H1 (cell line): ENCODE results near the gene NRN1L. TPM values are rescaled to one million over a fixed set of nuclear protein-coding genes. Genes with fewer than 3 reads are reported as not detected.
A peak's percentile ranks its signal among the peaks of the same experiment; 100 is the strongest.

Experiments used
- CTCF ChIA-PET: fragments of 300-600 bp; sonication (Branson Sonifier 250); formaldehyde crosslinking; loops from one replicate; lab custom pipeline; 2021; ENCODE audit not compliant: partially characterized antibody; lab: Charles Lee
- POLR2A ChIA-PET: fragments of 300-600 bp; sonication (Branson Sonifier 250); formaldehyde crosslinking; loops from one replicate; lab custom pipeline; 2021; ENCODE audit warnings: inconsistent platforms; ENCODE audit not compliant: partially characterized antibody; lab: Charles Lee
- DNase-seq, 2 experiments: peaks; one replicate each; pipeline versions ENCODE4 v3.0.0 to v3.0.0-alpha.2; 2010 to 2022; ENCODE audit warnings: low spot score in 2 of 2, low read depth in 1 of 2, mixed read lengths in 1 of 2
- FAIRE-seq: peaks from 2 replicates; lab custom pipeline; 2011; peaks lifted over from hg19 to GRCh38; lab: Jason Lieb, UNC
- H2AFZ ChIP-seq: 2 replicates; pipeline ENCODE4 v1.8.1; 2012; ENCODE audit warnings: low read length, inconsistent platforms
- H2AK5ac ChIP-seq: 2 replicates; pipeline ENCODE4 v1.6.1; 2013; ENCODE audit warnings: low read depth, low read length
- H2BK120ac ChIP-seq: replicated peaks from 2 replicates; pipeline ENCODE3; 2013; ENCODE audit warnings: low read depth, low read length, inconsistent platforms
- H2BK12ac ChIP-seq: 2 replicates; pipeline ENCODE4 v1.6.1; 2013; ENCODE audit warnings: low read depth, low read length
- H2BK15ac ChIP-seq: 2 replicates; pipeline ENCODE4 v1.6.1; 2013; ENCODE audit warnings: low read length
- H2BK20ac ChIP-seq: 2 replicates; pipeline ENCODE4 v1.6.1; 2013; ENCODE audit warnings: low read length
- H2BK5ac ChIP-seq: 2 replicates; pipeline ENCODE4 v1.6.1; 2013; ENCODE audit warnings: low read depth, low read length
- H3K14ac ChIP-seq: 2 replicates; pipeline ENCODE4 v1.6.1; 2013; ENCODE audit warnings: inconsistent platforms; ENCODE audit not compliant: insufficient read length
- H3K18ac ChIP-seq: 2 replicates; pipeline ENCODE4 v1.6.1; 2013; ENCODE audit warnings: low read length; ENCODE audit errors: extremely low read depth
- H3K23ac ChIP-seq: 2 replicates; pipeline ENCODE4 v1.6.1; 2013; ENCODE audit warnings: inconsistent platforms; ENCODE audit not compliant: insufficient read length
- H3K23me2 ChIP-seq: 2 replicates; pipeline ENCODE4 v1.6.1; 2013; ENCODE audit warnings: low read depth, low read length
- H3K27ac ChIP-seq: 2 replicates; pipeline ENCODE4 v1.6.1; 2011; ENCODE audit warnings: low read depth, low read length, inconsistent platforms
- H3K27me3 ChIP-seq, 4 experiments: replicated peaks in 1 of 4; 1 replicate in 1 of 4; 2 replicates in 3 of 4; pipeline versions ENCODE4 v1.6.1 to v1.8.1; 2011 to 2013; ENCODE audit warnings: low read length in 3 of 4, mild to moderate bottlenecking in 3 of 4, inconsistent platforms in 2 of 4, mixed read lengths in 2 of 4, moderate library complexity in 1 of 4; ENCODE audit not compliant: control insufficient read depth in 3 of 4, insufficient read depth in 3 of 4; ENCODE audit errors: extremely low read depth in 1 of 4
- H3K36me3 ChIP-seq, 4 experiments: 2 replicates each; pipeline versions ENCODE4 v1.6.1 to v1.8.1; 2011 to 2013; ENCODE audit warnings: mild to moderate bottlenecking in 4 of 4, low read length in 3 of 4, moderate library complexity in 2 of 4, control low read depth in 1 of 4, inconsistent platforms in 1 of 4; ENCODE audit not compliant: insufficient read depth in 4 of 4, control insufficient read depth in 2 of 4
- H3K4ac ChIP-seq: replicated peaks from 2 replicates; pipeline ENCODE3; 2013; ENCODE audit warnings: low read length, low read depth, mixed read lengths, inconsistent platforms; ENCODE audit not compliant: insufficient read length
- H3K4me1 ChIP-seq, 4 experiments: replicated peaks in 1 of 4; 1 replicate in 1 of 4; 2 replicates in 3 of 4; pipeline versions ENCODE4 v1.6.1 to v1.8.1; 2011 to 2013; ENCODE audit warnings: low read length in 3 of 4, inconsistent platforms in 2 of 4, mixed read lengths in 1 of 4; ENCODE audit not compliant: insufficient read depth in 4 of 4, control insufficient read depth in 3 of 4
- H3K4me2 ChIP-seq, 2 experiments: 2 replicates each; pipeline versions ENCODE4 v1.6.1 to v1.8.1; 2011 to 2013; ENCODE audit warnings: low read depth in 2 of 2, low read length in 2 of 2, control low read depth in 1 of 2, inconsistent platforms in 1 of 2, mild to moderate bottlenecking in 1 of 2; ENCODE audit not compliant: insufficient read depth in 1 of 2
- H3K4me3 ChIP-seq, 4 experiments: fragments of 200-600, 300-600 bp in 1 of 4; sonication (generic), shearing (Covaris generic), sonication (Bioruptor Twin) in 1 of 4; 2 replicates each; pipeline versions ENCODE4 v1.5.1 to v1.8.1; 2011 to 2016; ENCODE audit warnings: low read length in 4 of 4, low read depth in 3 of 4, control low read depth in 2 of 4, inconsistent platforms in 2 of 4, mild to moderate bottlenecking in 2 of 4, mixed read lengths in 1 of 4, moderate library complexity in 1 of 4; ENCODE audit not compliant: insufficient read depth in 2 of 4; ENCODE audit errors: extremely low read depth in 1 of 4
- H3K56ac ChIP-seq: replicated peaks from 2 replicates; pipeline ENCODE3; 2013; ENCODE audit warnings: low read depth, mild to moderate bottlenecking, mixed read lengths, low read length, inconsistent platforms; ENCODE audit not compliant: insufficient read length
- H3K79me1 ChIP-seq: 2 replicates; pipeline ENCODE4 v1.6.1; 2013; ENCODE audit warnings: low read depth, low read length, control low read depth
- H3K79me2 ChIP-seq, 2 experiments: 2 replicates each; pipeline versions ENCODE4 v1.6.1 to v1.8.1; 2012 to 2013; ENCODE audit warnings: low read length in 2 of 2, mild to moderate bottlenecking in 2 of 2, inconsistent platforms in 1 of 2; ENCODE audit not compliant: insufficient read depth in 2 of 2, control insufficient read depth in 1 of 2
- H3K9ac ChIP-seq, 4 experiments: replicated peaks in 1 of 4; 1 replicate in 1 of 4; 2 replicates in 3 of 4; pipeline versions ENCODE4 v1.6.1 to v1.8.1; 2011 to 2013; ENCODE audit warnings: low read depth in 3 of 4, low read length in 3 of 4, control low read depth in 2 of 4, mild to moderate bottlenecking in 2 of 4, moderate library complexity in 2 of 4, inconsistent platforms in 1 of 4; ENCODE audit errors: extremely low read depth in 1 of 4
- H3K9me3 ChIP-seq, 2 experiments: 2 replicates each; pipeline versions ENCODE4 v1.6.1 to v1.8.1; 2012 to 2013; ENCODE audit warnings: mild to moderate bottlenecking in 2 of 2, moderate library complexity in 2 of 2, control low read depth in 1 of 2, inconsistent platforms in 1 of 2, low read depth in 1 of 2, low read length in 1 of 2, mixed read lengths in 1 of 2; ENCODE audit not compliant: insufficient read depth in 2 of 2
- H4K20me1 ChIP-seq, 2 experiments: replicated peaks in 1 of 2; 2 replicates each; pipeline versions ENCODE3 to v1.8.1; 2011 to 2013; ENCODE audit warnings: inconsistent platforms in 2 of 2, low read length in 2 of 2, mild to moderate bottlenecking in 1 of 2; ENCODE audit not compliant: insufficient read depth in 2 of 2, control insufficient read depth in 1 of 2
- H4K5ac ChIP-seq: 2 replicates; pipeline ENCODE4 v1.6.1; 2013; ENCODE audit warnings: low read length, low read depth, mixed read lengths, inconsistent platforms; ENCODE audit not compliant: insufficient read length
- H4K8ac ChIP-seq: 2 replicates; pipeline ENCODE4 v1.8.0; 2013; ENCODE audit warnings: mild to moderate bottlenecking, moderate library complexity, low read length, inconsistent platforms; ENCODE audit not compliant: insufficient read depth; ENCODE audit errors: extremely low read depth
- H4K91ac ChIP-seq: replicated peaks from 2 replicates; pipeline ENCODE3; 2013; ENCODE audit warnings: low read length, mixed read lengths, inconsistent platforms; ENCODE audit not compliant: insufficient read length
- CREB1 ChIP-seq: IDR thresholded peaks from 2 replicates; pipeline ENCODE4 v1.6.1; 2012; ENCODE audit warnings: inconsistent platforms
- CTBP2 ChIP-seq: IDR thresholded peaks from 2 replicates; pipeline ENCODE4 v1.7.0; 2011; ENCODE audit warnings: borderline replicate concordance, mild to moderate bottlenecking, moderate library complexity, mixed read lengths, low read length; ENCODE audit not compliant: insufficient read depth, insufficient read length
- JUND ChIP-seq: IDR thresholded peaks from 2 replicates; pipeline ENCODE4 v1.6.1; 2011; ENCODE audit warnings: mild to moderate bottlenecking, improper control_type of control experiment, low read length
- NANOG ChIP-seq: IDR thresholded peaks from 2 replicates; pipeline ENCODE4 v1.6.1; 2011; ENCODE audit warnings: low read length, low read depth, mild to moderate bottlenecking, inconsistent platforms; ENCODE audit not compliant: insufficient read depth, poor library complexity, severe bottlenecking
- RBBP5 ChIP-seq: IDR thresholded peaks from 2 replicates; pipeline ENCODE4 v1.7.1; 2012; ENCODE audit warnings: low read depth, mild to moderate bottlenecking, inconsistent platforms, low read length, moderate library complexity, borderline replicate concordance
- RXRA ChIP-seq: IDR thresholded peaks from 2 replicates; pipeline ENCODE4 v1.6.1; 2011; ENCODE audit warnings: low read depth, mild to moderate bottlenecking, low read length, moderate library complexity; ENCODE audit not compliant: insufficient read depth
- TAF1 ChIP-seq: IDR thresholded peaks from 2 replicates; pipeline ENCODE4 v1.6.1; 2011; ENCODE audit warnings: mild to moderate bottlenecking, low read depth, low read length
- TCF12 ChIP-seq: IDR thresholded peaks from 2 replicates; pipeline ENCODE4 v1.6.1; 2011; ENCODE audit warnings: low read depth, mild to moderate bottlenecking, low read length
- WGBS, 2 experiments: shearing (Covaris generic) in 1 of 2; methylation state at CpG; one replicate each; pipeline versions ENCODE4 v1.1.6 to v1.1.7; 2013 to 2015; ENCODE audit warnings: low lambda C conversion rate in 2 of 2, mixed read lengths in 2 of 2, inconsistent platforms in 1 of 2, low coverage in 1 of 2, missing lambda C conversion rate in 1 of 2; ENCODE audit not compliant: insufficient replicate concordance in 2 of 2, insufficient coverage in 1 of 2, insufficient read length in 1 of 2; ENCODE audit errors: extremely low coverage in 1 of 2, missing lambda C conversion rate in 1 of 2; 5-methylcytosine and 5-hydroxymethylcytosine counted together
- polyA plus RNA-seq, 7 experiments: library from polyadenylated mRNA; depleted of rRNA in 3 of 7; stranded (reverse) in 5 of 7; unstranded in 2 of 7; fragments of >200 nt in 5 of 7; fragments of 200-250 nt in 2 of 7; gene quantifications; 1 replicate in 5 of 7; 2 replicates in 1 of 7; 4 replicates in 1 of 7; pipeline versions ENCODE4 v1.2.1 to v1.2.3, GENCODE V29; 2011 to 2013; ENCODE audit warnings: missing spikeins in 2 of 7, mixed read lengths in 2 of 7
- total RNA-seq: library from RNA; stranded (reverse); fragmentation: NEBNext Ultra II Directional; extraction: Animal tissue kit (Norgen Biotek cat#: 25700); gene quantifications from 2 replicates; pipeline ENCODE4 v1.2.1, GENCODE V29; 2021
- TF ChIP-seq, protein P1 (sequence below), 3 experiments: IDR thresholded peaks; 1 replicate in 2 of 3; 2 replicates in 1 of 3; pipeline versions ENCODE4 v1.5.1 to v1.6.1; 2011; ENCODE audit warnings: low read length in 3 of 3, mild to moderate bottlenecking in 3 of 3, inconsistent platforms in 2 of 3, low read depth in 1 of 3, moderate library complexity in 1 of 3; ENCODE audit not compliant: insufficient read depth in 1 of 3; ENCODE audit errors: control extremely low read depth in 1 of 3

Gene NRN1L
- total and polyA plus RNA-seq, 2 of the 8 experiments (the other 6 are each of a cell fraction or from before 2014, with no cell fraction given): 4.1 to 35.2 TPM

GRCh38 chr16:67858500-67858899 lies 26.2 kb upstream of the NRN1L start:
- H3K23me2 ChIP-seq: no peaks in the 10 kb centered on the region
- H4K20me1 ChIP-seq: peaks cover 36 to 61% of the 10 kb centered on the region in 2 experiments

More at GRCh38 chr16:67858500-67858899, 26.2 kb upstream of the NRN1L start:
- Histone ChIP-seq H3K4me1 (peaks cover 8 to 19% (median 13%) of the 10 kb centered on the region in 4 experiments), H3K23ac (no peak overlapping the region), H3K14ac (no peak overlapping the region), H3K4ac (no peak overlapping the region), H4K91ac (no peak overlapping the region), H2BK120ac (no peak overlapping the region), H3K36me3 (peaks cover 0 to 18% (median 4%) of the 10 kb centered on the region in 4 experiments; a peak in 3 of 8 replicates), H3K9me3 (no peaks in the 10 kb centered on the region), H2AFZ (no peak overlapping the region), H4K5ac (no peak overlapping the region), H2BK15ac (no peak overlapping the region), H4K8ac (peak overlapping the region; percentile 9; the same call in 1 of the 2 replicates)
- FAIRE-seq: no peak
- CTCF ChIA-PET: interaction anchor here (1.6 kb wide), 1 partner anchor 42 kb away, joined by 4 read pairs; no protein-coding TSS in a partner anchor
- WGBS, 2 experiments: 87% methylated on average over 4 of the region's 4 CpGs; no CpG with 5 or more reads in 1 of the 2 experiments
- TF ChIP-seq NANOG: no peak
- TF ChIP-seq TAF1: no peak
- TF ChIP-seq CREB1: no peak
- no peak for TF ChIP-seq RXRA
- TF ChIP-seq JUND: no peak
- no peak for TF ChIP-seq TCF12
- TF ChIP-seq, protein P1, sequence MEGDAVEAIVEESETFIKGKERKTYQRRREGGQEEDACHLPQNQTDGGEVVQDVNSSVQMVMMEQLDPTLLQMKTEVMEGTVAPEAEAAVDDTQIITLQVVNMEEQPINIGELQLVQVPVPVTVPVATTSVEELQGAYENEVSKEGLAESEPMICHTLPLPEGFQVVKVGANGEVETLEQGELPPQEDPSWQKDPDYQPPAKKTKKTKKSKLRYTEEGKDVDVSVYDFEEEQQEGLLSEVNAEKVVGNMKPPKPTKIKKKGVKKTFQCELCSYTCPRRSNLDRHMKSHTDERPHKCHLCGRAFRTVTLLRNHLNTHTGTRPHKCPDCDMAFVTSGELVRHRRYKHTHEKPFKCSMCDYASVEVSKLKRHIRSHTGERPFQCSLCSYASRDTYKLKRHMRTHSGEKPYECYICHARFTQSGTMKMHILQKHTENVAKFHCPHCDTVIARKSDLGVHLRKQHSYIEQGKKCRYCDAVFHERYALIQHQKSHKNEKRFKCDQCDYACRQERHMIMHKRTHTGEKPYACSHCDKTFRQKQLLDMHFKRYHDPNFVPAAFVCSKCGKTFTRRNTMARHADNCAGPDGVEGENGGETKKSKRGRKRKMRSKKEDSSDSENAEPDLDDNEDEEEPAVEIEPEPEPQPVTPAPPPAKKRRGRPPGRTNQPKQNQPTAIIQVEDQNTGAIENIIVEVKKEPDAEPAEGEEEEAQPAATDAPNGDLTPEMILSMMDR (IDR thresholded peaks at IDR 0.05; ENCODE audit: control extremely low read depth in 1 of 3, insufficient read depth in 1 of 3, low read depth in 1 of 3, low read length in 3 of 3): no peak
- no peak for TF ChIP-seq CTBP2
- TF ChIP-seq RBBP5: no peak
- TF ChIP-seq, all 59 proteins: peak for 0
- no peaks in the 10 kb centered on the region for H3K27me3 ChIP-seq
- H2AK5ac ChIP-seq: no peak overlapping the region; the same call in 1 of the 2 replicates
- no peak overlapping the region for H2BK20ac ChIP-seq
- H3K9ac ChIP-seq: peak overlapping the region in 1 of 4 experiments; percentile 29; a peak in 1 of 7 replicates
- H3K18ac ChIP-seq: no peak overlapping the region; the same call in 1 of the 2 replicates
- peak overlapping the region; percentile 63; the same call in 1 of the 2 replicates for H2BK5ac ChIP-seq
- POLR2A ChIA-PET: interaction anchor here (1.1 to 2.9 kb wide), 2 partner anchors 11 to 21 kb away, joined by 3 to 27 read pairs; partner anchors contain the start of genes CENPT and NUTF2
- H3K4me2 ChIP-seq: peak overlapping the region in 1 of 2 experiments; percentile 43; a peak in 2 of 4 replicates
- H3K79me2 ChIP-seq: peaks cover 42 to 97% of the 10 kb centered on the region in 2 experiments
- no peak for DNase-seq
- H3K4me3 ChIP-seq: no peak overlapping the region; a peak in 1 of 8 replicates
- peak overlapping the region; percentile 84 for H3K27ac ChIP-seq
- no peak overlapping the region for H3K56ac ChIP-seq
- H2BK12ac ChIP-seq: peak overlapping the region; percentile 96; the same call in 1 of the 2 replicates
- peaks cover 50% of the 10 kb centered on the region for H3K79me1 ChIP-seq
